ENCODE data around the gene PACSIN1.
A peak's percentile ranks its signal among the peaks of the same experiment; 100 is the strongest.

Gene PACSIN1, protein sequence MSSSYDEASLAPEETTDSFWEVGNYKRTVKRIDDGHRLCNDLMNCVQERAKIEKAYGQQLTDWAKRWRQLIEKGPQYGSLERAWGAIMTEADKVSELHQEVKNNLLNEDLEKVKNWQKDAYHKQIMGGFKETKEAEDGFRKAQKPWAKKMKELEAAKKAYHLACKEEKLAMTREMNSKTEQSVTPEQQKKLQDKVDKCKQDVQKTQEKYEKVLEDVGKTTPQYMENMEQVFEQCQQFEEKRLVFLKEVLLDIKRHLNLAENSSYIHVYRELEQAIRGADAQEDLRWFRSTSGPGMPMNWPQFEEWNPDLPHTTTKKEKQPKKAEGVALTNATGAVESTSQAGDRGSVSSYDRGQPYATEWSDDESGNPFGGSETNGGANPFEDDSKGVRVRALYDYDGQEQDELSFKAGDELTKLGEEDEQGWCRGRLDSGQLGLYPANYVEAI

DNA sequence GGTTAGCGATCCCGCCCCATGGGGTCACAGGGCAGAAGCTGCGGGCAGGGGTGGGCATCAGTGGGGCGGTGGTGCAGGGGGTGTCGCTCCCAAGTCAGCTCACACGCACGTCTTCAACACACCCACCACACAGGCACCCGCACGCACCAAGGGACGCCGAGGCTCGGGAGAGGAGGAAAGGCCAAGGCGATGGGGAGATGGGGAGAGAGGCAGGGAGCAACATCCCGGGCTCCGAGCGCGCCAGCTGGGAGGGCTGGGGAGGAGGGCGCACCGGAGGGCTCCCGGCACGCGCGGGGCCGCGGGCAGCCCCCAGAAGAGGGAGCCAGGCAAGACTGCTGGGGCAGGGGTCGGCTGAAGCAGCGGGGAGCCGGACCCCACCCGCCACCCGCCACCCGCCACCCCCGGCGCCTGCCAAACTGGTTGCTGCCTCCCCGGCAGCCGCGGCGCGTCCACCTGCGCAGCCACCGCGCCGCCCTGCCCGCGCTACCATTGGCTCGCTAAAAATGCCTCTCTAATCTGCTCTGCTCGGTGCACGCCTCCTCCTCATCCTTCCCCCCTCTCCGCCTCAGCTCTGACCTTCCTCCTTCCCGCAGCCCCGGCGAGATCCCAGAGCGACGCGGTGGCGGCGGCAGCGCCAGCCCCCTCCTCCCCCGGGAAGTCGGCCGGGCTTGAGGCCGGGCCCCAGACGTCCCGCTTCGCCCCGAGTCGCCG lies at the start of gene PACSIN1:
TSS of gene PACSIN1 (plus strand) at position 546 of the 711 bp plus-strand sequence. CDS start 60,230 bp downstream, outside the sequence.
- DNase-seq (ENCODE audit: low spot score): peak; percentile 56

DNA sequence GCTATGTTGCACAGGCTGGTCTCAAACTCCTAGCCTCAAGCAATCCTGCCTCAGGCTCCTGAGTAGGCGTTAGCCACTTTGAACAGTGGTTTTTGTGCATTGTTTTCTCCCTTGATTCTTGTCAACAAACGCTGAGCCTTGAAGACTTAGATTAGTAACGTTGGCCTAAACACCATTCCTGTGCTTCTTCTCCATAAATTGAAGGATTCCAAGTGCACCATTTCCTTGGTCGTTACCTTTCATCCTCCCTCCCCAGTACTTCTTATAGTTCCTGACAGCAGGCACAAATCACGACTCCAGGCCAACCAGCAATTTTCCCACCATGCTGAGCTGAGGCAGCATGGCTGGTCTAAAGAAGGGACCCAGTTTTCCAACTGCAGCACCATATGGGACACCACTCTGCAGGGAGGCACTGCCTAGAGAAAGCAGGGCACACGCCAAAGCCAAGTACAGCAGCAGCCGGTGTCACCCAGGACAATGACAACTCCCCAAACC lies 49.0 kb upstream of the PACSIN1 start:
- no peak for DNase-seq (ENCODE audit: low spot score)

DNA sequence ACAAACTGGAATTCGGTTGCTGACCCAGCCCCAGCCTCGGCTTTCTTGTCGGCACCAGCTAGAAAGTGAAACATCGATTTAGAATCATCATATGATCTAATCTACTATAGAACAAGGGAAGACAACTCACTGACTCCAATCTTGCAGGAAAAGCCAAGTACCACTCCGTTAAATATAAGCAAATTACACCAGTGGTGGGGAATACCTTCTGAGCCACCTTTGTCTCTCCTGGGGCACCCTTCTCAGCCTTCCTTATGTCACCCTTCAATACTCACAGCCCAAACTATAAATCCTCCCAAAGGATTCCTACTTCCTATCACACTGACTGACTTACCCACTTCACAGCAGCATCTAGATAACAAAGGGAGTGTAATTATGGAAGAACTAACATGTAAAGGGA lies 47.5 kb upstream of the PACSIN1 start:
- DNase-seq (ENCODE audit: low spot score): no peak

DNA sequence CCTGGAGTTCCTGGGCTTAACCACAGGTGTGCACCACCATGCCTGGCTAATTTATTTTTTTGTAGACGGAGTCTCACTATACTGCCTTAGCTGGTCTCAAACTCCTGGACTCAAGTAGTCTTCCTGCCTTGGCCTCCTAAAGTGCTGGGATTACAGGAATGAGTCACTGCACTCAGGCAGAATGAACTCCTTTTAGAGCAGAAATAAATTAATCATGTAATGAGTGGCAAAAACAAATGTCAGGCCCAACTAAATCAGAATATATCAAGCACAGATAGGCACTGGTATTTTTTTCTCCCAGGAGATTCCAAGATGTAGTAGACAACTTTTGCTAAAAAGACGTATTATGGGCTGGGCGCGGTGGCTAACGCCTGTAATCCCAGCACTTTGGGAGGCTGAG lies 42.6 kb upstream of the PACSIN1 start:
- no peak for DNase-seq (ENCODE audit: low spot score)

GRCh38 chr6:34424200-34425131 lies 41.4 kb upstream of the PACSIN1 start:
- no peak for DNase-seq (ENCODE audit: low spot score)

GRCh38 chr6:34425132-34425497 lies 40.8 kb upstream of the PACSIN1 start:
- no peak for DNase-seq (ENCODE audit: low spot score)

GRCh38 chr6:34425498-34426410 lies 40.1 kb upstream of the PACSIN1 start, which contains the start of gene RPS10:
Gene RPS10, minus strand, starts transcription at chr6:34426069. Its CDS starts 848 bp downstream, at chr6:34425221.
- DNase-seq (ENCODE audit: low spot score): peak; percentile 99

DNA sequence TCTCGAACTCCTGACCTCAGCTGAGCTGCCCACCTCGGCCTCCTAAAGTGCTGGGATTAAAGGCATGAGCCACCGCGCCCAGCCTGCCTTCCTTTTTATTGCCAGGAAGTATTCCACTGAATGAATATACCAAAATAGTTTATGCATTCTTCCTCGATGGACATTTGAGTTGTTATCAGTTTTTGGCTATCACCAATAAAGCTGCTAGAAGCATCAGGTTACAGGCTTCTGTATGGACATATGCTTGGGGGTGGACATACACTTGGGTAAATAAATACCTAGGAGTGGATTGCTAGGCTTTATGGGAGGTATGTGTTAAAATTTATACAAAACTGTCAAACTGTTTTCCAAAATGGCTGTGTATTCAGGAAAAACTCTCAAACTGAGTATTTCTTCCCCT lies 30.0 kb upstream of the PACSIN1 start:
- DNase-seq (ENCODE audit: low spot score): no peak

DNA sequence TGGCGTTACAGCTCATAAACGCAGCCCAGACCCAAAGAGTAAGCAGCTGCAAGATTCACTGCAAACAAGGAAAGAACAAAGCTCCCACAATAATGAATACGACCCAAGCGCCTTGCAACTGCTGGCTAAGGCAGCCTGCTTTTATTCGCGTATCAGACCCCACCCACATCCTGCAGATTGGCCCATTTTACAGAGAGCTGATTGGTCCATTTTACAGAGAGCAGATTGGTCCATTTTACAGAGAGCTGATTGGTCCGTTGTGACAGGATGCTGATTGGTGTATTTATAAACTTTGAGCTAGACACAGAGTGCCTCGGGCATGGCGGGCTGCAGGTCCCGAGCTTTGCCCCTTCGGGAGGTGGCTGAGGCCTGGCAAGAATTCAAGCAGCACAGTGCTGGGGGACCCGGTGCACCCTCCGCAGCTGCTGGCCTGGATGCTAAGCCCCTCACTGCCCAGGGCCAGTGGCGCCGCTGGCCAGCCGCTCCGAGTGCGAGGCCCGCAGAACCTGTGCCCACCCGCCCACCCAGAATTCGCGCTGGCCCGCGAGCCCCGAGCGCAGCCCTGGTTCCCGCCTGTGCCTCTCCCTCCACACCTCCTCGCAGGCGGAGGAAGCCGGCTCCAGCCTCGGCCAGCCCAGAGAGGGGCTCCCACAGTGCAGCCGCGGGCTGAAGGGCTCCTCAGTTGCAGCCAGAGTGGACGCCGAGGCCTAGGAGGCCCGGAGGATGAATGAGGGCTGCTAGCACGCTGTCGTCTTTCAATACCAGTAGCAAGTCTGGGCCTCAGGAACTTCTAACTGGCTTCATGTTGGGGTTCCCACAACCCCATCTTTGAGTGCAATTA lies 28.9 kb upstream of the PACSIN1 start:
- DNase-seq (ENCODE audit: low spot score): no peak

DNA sequence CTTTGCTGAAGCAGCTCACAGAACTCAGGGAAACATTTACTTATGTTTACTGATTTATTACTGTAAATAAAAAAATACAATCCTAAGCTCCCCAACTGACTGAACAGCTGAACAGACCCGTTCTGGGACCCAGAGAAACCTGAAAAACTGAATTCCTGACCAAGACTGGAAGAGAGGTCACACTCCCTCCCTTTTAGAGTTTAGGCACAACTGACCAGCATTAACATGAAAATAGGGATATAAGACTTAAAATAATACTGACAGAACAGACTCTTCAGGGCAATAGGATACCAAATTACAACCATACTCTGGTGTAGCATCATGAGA lies 28.3 kb upstream of the PACSIN1 start:
- DNase-seq (ENCODE audit: low spot score): no peak

DNA sequence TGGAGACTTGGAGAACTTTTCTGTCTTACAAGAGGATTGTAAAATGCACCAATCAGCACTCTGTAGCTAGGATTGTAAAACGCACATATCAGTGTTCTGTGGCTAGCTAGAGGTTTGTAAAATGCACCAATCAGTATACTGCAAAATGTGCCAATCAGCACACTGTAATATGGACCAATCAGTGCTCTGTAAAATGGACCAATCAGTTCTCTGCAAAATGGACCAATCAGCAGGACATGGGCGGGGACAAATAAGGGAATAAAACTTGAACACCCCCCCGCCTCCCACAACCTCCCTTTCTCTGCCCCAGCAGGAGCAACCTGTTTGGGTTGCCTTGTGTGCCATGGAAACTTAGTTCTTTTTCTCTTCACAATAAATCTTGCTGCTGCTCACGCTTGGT lies 27.2 kb upstream of the PACSIN1 start:
- DNase-seq (ENCODE audit: low spot score): no peak

DNA sequence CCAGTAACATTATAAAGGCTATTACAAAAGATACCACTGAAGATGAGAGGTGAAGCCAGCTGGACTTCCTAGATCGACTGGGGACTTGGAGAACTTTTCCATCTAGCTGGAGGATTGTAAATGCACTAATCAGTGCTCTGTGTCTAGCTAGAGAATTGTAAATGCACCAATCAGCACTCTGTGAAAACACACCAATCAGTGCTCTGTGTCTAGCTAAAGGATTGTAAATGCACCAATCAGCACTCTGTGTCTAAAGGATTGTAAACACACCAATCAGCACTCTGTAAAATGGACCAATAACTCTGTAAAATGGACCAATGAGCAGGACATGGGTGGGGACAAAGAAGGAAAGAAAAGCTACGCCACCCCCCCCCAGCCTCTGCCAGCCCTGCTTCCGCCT lies 26.4 kb upstream of the PACSIN1 start:
- DNase-seq (ENCODE audit: low spot score): no peak

- no peak for DNase-seq (ENCODE audit: low spot score)
These were observed 24.4 kb upstream of the PACSIN1 start for GRCh38 chr6:34441526-34441925.

GRCh38 chr6:34445313-34445860 lies 20.5 kb upstream of the PACSIN1 start:
- DNase-seq (ENCODE audit: low spot score): no peak

- no peak for DNase-seq (ENCODE audit: low spot score)
These were observed 18.5 kb upstream of the PACSIN1 start for GRCh38 chr6:34447386-34447785.

GRCh38 chr6:34447910-34448309 lies 18.0 kb upstream of the PACSIN1 start:
- DNase-seq (ENCODE audit: low spot score): no peak

DNA sequence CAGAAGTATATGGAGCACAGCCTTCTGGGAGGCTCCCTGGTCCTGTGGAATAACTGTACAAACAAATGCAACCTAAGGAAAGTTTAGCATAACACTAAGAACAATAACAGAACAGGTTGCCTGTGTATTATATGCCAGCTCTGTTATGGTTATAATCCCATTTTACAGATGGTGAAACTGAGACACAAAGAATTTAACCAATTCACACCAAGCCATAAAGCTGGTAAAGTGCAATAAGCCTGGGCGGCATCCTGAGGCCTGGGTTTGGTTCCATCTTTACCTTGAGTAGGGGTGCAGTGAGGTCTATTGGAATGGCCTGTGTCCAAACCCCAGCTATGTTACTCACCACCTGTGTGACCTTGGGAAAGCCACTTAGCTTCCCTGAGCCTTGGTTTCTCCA lies 14.7 kb upstream of the PACSIN1 start:
- no peak for DNase-seq (ENCODE audit: low spot score)

DNA sequence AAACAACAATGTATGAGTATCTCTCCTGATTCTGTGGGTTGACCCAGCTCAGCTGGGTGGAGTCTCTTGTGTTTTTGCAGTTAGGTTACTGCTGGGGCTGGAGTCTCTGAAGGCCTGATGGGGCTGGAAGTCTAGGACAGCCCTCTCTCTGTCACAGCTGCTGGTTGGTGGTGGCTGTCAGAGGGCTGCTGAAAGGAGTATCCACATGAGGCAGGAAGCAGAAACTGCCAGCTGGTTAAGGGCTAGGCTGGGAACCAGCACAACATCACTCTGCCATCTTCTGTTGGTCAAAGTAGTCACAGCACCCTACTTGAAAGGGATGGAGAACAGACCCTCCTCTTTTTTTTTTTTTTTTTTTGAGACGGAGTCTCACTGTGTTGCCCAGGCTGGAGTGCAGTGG lies 10.0 kb upstream of the PACSIN1 start:
- DNase-seq (ENCODE audit: low spot score): no peak

DNA sequence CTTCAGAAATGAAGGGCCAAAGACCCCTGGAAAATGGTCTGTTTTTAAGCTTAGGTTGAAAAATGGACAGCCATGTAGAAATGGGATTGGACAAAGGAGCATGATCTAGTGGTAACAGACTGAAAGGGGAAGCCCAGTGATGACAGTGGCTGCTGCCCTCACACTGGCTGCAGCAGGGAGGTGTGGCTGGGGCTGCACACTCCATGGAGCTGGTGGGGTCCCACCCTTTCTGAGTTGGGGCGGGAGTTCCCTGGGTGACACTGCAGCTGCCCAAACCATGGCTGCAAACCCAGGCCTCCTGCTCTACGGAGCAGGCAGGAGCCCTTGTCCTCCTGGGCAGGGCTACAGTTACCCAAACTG lies 8.5 kb upstream of the PACSIN1 start:
- no peak for DNase-seq (ENCODE audit: low spot score)

Measured in AG08396 (cell line).